GM18520 (cell line): Measurements from ENCODE around the gene SUPT3H.
A peak's percentile ranks its signal among the peaks of the same experiment; 100 is the strongest.

Experiments
- ATAC-seq: cut with Tn5 transposase; IDR thresholded peaks from one replicate; pipeline ENCODE4 v1.9.1; 2021; ENCODE audit not compliant: unreplicated experiment

Gene SUPT3H

DNA sequence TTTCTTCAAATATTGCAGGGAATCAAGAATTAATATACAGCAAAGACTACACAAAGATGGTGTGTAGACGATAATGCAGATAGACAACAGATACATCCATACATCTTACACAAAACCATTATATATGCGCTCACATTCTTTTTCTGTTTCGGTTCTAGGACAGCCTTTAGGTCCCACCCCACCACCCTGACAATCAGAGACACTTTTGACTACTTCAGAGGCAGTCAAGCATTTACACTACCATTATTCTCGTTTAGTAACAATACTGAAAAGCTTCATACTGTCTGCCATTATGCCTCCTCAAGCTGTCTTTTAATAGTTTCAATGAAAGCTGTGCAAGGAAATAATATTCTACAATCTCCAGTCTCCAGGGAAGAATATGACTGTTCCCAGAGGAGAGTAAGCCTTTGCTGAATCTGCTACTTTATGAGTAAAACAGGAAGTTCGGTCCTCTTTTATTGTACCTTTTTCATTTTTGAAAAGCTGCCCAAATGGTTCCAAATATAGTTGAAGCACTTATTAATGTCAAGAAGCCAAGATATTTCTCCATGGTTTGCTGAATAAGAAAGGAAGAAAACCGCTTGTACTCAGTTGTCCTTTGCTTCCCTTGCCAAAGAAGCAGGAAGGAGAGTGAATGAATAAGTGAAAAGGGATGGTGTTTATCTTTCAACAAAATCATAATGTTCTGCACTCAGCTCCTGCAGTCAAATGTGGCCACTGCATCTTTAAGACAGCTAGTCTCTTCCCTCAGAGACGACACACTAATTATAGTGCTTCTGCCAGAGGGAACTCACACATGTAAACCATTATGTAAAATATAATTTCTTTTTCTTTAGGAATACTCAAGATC, 521.9 kb downstream of the SUPT3H start:
- no peak for ATAC-seq

DNA sequence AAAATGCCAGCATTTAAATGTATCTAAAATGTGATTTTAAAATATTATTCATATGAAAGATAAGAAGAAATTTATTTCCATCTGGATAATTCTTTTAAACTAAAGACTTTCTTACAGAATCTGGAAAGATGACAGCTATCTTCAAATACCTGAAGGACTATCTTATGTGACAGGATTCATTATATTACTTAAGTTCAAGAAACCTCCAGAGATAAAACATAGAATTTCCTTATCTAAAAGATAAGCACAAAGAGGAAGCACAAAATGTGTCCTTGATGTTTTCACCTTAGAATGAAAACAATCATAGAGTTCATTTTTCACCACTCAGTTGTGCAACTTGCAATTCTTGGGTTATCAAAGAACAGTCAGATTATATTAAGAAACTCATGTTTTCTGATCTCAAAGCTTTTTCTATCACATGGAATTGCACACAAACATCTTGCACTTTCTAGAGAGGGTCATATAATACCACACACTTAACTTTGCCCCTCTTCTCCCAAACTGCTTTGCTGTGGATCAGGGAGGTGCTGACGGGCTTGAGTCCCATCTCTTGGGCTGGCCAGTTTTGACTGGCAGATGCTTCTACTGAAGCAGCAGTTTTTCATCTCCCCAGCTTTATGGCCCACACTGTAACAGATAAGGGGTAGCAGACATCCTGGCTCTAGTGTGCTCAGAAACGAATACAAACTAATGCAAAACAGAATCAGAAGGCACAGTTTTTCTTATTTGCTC, 522.9 kb downstream of the SUPT3H start:
- ATAC-seq = no peak

DNA sequence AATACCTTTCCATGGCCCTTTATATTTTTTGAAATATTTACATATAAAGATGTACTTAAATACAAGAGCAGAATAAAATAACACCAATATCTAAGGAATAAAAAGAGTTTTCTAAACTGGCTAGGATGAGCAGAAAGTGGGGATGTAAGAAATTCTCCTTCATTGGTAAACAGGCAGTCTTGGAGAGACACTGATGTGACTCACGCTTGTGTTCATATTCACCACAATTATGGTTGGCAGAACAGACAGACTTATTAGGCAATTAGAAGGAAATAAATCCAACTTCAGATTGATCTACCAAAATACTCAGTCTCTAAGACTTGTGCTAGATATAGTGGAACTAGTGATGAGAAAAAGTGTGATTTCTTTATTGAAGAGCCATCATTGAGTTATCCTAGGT, 526.6 kb downstream of the SUPT3H start:
- ATAC-seq = no peak

DNA sequence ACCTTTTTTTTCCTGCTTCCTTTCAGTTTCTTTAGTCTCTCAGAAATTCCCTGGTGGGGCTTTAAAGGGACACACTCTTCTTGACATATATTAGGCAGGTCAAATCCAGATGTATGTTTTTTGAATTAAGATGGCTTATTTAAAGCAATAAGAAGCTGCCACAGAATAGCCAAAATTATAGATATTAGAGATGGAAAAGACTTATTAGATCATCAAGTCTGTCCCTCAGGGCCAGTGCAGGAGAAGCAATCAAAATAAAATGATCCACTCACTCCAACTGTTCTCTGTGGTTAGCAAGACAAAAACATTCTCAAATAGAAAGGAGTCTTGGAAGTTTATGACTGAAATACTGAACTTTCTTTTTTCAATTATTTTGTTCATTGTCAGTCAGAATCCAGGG, 527.4 kb downstream of the SUPT3H start:
- ATAC-seq = no peak

DNA sequence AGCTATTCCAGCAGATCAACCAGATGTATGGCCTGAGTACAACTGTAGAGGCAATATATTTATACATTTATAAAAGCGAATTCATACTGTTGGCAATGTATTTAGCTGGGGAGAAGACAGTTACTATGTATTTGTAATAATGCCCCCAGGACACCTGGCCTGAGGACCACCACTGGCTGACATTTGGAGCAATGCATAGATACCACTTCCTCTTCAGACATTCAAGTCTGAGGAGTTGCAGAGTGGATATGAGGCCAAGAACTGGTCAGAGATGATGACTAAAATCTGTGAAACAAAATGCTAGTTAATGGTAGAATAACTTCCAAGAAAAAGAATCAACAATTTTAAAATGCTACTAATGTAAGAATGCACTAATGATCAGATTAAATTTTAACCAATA, 527.9 kb downstream of the SUPT3H start:
- no peak for ATAC-seq

DNA sequence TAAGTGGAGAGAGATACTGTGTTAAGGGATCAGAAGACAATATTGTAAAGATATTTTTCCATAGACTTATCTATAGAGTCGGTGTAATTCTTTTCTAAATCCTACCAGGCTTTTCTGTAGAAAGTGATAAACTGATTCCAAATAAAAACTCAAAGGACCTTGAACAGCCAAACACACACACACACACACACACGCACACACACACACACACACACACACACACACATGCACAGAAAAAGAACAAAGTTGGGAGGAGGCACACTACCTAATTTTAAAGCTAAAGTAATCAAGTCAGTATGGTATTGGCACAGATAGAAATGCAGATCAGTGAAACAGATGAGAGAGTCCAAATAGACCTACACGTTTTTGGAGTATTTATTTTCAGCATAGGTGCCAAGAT, 534.0 kb downstream of the SUPT3H start:
- no peak for ATAC-seq

DNA sequence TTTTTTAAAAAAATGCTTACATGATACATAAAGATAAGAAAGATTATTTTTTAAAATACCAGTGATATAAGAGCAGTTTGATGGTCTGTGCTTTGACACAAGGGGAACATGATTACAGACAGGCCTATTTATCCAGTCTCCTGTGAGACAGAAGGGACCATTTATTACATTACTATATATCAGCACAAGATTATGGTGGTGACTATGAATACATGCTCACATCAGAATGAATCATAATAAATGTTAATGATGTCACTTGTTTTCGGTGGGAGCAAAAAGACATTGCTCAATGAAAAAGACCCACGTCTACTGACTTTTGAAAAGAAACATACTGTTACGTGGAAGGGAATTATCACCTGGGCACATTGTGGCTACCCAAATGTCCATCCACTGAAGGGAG, 535.1 kb downstream of the SUPT3H start:
- no peak for ATAC-seq

DNA sequence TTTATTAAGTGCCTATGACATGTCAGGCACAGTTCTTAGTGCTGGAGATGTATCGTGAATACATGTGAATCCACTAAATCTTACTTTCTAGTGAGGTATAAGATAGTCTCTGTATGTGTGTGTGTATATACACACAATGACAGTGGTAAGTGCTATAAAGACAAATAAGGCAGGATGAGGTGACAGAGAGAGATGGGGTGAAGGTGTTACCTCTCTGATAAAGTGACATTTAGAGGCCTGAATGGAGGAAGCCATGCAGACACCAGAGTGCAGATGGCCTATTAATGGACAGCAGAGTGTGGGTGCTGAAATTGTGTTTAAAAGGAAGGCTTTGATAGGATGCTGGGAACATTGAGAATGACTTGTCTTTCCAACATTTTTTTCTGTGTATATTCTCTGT, 535.9 kb downstream of the SUPT3H start:
- ATAC-seq = no peak

DNA sequence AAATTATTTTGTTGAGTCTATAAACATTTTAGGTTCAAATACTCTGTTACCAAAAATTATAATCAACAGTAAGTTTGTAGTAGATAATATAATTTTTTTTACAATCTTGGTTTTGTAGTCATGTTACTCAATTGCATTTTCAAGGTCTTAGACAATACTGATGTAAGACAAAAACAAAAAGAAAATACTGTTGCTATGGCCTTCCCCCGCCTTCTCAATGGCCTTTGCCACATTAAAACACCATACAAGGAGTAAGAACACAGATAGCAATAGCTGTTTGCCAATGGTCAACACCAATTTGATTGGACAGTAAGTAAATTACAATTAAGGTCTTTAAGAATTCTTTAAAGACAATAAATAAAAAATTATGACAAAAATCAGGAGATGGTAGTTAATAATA, 540.0 kb downstream of the SUPT3H start:
- no peak for ATAC-seq

DNA sequence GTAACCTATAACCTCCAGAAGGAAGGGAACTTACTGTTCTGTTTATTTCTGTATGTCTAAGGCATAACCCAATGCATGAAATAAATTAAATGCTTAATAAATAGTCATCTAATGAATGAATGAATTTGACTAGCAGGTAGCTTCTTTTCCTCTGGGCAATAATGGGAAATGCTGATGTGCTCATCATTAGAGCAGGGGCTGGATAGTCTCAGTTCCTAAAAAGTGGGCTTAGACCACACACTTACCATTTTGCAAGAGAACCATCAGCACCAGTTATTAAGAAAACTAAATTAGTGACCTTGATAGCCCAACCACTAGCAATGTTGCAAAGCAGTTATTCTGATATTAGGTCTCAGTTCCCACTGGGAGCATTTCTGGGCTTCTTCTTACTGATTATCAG, 540.5 kb downstream of the SUPT3H start:
- ATAC-seq = no peak

DNA sequence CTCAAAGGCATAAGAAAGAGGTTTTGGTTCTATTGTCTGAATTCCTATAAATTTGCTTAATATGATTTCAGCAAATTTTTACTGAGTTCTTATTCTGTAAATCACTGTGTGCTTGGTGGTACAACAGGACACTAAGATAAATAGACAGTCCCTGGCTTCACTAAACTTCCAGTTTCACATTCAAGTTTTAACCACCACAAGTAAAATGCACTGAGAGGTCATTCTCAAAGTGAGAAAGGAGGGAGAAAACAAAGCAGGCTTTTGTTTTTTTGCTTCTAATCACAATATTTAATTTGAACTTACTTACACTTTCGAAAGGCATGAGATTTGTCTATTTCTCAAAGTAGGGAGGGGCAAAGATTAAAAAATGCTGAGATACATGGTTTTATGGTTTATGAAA, 544.5 kb downstream of the SUPT3H start:
- peak; percentile 51 for ATAC-seq

DNA sequence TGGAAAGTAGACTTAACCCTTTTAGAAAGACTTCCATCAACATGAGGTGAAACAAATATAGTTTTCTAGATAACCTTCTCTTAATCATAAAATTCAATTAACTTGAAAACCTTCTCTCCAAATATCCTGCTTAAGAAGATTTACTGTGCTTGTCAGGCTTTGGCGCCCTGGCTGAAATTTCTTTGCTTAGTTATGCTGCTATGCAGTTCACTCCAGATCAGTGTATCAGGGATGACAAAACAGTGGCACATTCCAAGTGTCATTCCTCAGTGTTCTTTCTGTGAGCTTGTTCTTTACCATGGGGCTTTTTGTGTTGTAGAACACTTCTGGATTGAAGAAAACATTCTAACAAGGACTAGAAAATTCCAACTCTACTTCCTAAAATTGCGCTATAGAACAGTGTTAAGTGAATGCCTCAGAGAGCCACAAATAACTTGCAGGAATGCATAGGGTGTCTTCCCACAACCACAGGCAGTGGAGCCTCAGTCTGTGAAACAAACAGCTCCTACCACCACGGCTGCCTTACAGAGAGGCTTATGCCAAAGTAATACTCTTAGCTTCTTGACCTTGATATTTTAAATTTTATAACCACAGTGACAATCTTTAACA, 546.6 kb downstream of the SUPT3H start:
- ATAC-seq = no peak

DNA sequence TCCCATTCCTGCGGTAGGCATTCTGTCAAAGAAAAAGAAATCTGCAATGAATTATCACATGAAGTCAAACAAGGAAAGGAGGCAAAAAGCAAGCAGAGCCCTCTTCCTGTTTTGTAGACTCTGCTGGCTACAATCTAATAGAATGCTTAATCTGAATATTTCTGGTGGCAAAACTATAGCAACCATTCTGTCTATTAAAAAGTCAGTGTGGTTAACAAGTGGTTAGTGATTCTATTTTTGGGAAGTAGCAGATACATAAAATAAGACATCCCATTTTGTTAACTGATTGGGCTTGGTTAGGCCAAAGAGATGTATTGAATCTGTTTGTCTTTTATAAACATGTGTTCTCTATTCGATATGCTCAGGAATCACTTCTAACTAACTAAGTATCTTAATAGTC, 547.9 kb downstream of the SUPT3H start:
- peak; percentile 45 for ATAC-seq

DNA sequence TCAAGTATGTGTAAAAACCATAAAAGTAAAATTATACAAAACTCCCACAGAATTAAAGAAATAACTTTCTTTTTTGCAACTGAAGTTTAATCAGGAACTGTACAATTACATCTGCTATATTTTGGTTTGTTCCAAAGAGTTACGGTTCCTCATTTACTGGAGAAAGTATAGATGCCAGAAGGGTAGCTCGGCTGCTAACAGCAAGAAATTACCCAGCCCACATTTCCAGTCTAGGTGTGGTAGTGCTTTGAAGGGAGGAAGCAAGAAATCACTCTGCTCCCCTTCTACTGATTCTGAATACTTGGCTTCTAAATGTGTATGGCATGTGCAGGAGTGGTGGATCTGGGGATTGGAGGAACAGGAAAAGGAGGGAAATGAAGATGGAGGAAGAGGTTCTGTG, 549.0 kb downstream of the SUPT3H start:
- ATAC-seq = no peak

DNA sequence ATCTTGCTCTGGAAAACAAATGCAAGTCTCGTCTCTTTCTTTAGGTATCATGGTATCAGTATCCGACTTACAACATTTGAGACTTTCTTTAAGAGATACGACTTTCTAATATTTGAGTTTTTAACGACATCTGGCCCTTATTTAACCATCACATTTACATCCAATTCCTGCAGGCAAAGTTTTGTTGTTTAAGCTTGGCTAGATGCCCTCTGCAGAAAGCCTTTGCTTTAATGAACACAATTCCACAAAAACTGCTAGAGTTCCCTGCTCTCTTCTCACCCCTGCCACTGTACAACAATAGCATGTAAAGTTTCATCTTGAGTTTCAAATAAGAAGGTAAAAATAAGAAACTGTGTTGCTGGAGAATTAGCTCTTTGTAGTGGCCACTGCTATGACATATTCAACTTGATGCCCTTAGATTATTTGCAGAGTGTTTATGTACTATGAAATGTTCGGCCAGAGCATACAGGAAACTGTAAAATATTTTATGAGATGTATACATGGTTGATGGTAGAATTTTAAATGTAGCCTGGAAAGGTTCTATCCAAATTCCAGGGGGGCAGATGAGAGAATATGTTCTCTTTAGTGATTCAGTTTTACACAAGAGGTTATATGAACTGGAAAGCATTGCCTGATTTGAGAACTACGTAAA, 551.6 kb downstream of the SUPT3H start:
- ATAC-seq = no peak

DNA sequence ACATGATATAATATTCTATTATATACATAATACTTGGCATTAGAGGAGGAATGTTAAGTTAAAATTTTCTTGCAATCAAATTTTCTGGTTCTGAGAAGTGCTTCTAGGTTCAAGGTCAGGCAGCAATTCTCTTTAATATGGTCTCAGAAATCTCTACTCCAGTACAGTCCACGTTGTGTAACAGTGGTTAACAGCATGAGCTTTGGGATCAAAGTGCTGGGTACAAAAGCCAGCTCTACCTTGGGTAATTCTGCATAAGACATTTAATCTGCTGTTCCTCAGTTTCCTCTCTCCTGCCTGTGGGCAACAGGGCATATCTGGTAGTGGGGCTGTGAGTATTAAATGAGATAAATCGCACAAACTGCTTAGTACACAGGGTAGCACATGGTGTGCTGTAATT, 552.5 kb downstream of the SUPT3H start:
- no peak for ATAC-seq

DNA sequence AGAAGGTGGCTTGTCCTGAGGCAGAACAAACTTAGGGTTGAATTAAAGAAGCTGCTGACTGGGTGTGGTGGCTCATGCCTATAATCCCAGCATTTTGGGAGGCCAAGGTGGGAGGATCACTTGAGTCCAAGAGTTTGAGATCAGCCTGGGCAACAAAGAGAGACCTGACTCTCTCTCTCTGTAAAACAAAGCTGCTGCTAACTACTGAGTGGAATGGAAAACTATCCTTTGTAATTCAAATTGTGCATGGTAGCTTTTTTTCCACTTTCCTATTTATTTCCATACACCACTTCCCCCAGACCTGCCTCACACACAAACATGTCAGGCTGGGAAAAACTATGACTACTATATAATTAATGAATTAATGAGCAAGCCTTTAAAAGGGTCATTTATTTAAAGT, 553.2 kb downstream of the SUPT3H start:
- ATAC-seq = no peak

DNA sequence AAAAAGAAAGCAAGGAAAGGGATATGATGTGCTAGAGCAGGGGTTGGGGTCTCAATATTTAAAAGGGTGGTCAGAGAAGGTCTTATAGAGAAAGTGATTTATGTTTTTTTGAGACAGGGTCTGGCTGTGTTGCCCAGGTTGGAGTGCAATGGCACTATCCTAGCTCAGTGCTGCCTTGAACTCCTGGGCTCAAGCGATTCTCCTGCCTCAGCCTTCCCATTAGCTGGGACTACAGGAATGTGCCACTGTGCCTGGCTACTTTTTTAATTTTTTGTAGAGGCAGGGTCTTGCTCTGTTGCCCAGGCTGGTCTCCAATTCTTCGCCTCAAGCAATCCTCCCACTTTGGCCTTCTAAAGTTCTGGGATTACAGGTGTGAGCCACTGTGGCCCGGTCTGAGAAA, 557.0 kb downstream of the SUPT3H start:
- ATAC-seq = no peak

DNA sequence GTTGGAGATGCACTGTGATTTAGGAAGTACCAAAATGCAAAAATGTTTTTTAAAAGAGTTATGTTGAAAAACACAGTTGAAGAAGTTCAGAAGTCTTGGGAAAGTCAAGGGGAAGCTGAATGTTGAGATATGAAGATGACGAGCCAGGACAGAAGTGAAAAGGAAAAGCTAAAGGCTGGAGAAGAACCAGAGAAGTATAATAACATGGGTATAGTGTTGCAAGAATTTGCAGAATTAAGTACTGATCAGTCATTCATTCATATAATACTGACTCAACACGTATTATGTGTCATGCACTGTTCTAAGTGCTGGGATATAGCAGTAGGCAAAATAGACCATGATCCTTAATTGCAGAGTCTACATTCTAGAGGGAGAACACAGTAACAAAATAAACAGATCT, 557.4 kb downstream of the SUPT3H start:
- no peak for ATAC-seq

DNA sequence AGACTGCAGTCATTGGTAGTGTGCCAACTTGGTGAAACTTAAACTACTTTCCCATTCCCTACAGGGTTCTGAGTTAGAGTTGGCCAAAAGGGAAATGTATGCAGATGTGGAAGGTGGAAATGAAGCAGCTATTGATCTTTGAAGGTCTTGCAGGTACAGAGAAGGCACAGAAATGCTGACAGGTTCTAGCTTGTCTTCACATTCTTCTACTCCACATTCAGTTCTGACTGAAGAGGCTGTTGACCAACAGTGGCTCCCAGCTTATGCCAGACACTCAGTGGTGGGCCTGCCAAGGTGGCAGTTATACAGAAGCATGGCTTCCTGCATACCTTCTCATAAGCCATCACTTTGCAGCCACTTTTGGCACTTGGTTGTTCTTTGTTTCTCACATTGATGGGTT, 566.3 kb downstream of the SUPT3H start:
- no peak for ATAC-seq

DNA sequence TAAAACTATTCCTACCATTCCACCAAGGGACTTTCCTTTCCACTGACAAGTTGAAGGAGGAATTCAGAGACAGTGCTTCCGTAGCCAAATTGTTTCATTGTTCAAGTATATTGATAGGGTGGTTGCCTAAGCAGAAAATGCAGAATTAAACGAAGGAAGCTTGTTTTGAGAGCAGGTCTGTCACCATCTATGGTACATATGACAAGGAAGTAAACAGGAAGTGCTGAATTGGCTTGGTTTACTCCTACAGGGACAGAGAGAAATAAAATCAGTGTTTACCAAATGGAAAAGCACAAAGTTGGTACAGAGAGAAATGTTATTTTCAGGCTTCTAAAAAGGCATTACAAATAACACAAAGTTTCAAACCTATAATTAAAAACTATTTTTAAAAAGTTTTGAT, 568.5 kb downstream of the SUPT3H start:
- no peak for ATAC-seq

DNA sequence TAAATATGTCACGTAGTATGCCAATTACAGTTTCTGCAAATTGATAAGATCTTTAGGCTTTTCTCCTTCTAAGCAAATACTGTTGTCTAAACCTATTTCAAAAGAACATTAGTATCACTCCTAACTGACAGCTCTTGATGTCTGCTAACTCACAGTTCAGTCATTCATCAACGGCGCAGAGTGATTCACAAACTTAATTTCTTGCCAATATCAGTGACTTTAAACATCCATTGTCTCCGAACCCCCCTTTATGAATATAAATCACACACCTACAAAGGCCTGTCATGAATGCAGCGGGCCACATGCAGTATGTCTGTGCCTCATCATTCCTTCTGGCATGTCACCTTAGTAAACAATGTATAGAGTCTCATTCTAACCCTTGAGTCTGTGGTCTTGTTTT, 569.6 kb downstream of the SUPT3H start:
- ATAC-seq = no peak
